IPS-15b (cell line): ENCODE data around the gene PARD6B.

Experiments
- H3K27me3 ChIP-seq: one replicate; pipeline ENCODE4 v1.6.1; 2013; ENCODE audit warnings: low read length; ENCODE audit not compliant: control insufficient read depth, insufficient read depth
- H3K36me3 ChIP-seq: one replicate; pipeline ENCODE4 v1.6.1; 2013; ENCODE audit warnings: low read length; ENCODE audit not compliant: control insufficient read depth, insufficient read depth
- H3K4me1 ChIP-seq: one replicate; pipeline ENCODE4 v1.6.1; 2013; ENCODE audit warnings: mild to moderate bottlenecking, low read length; ENCODE audit not compliant: control insufficient read depth, insufficient read depth
- H3K4me3 ChIP-seq: one replicate; pipeline ENCODE4 v1.5.1; 2013; ENCODE audit warnings: low read depth, low read length
- H3K9ac ChIP-seq: one replicate; pipeline ENCODE4 v1.6.1; 2013; ENCODE audit warnings: low read depth, mild to moderate bottlenecking, low read length
- H3K9me3 ChIP-seq: one replicate; pipeline ENCODE4 v1.6.1; 2013; ENCODE audit warnings: mild to moderate bottlenecking, low read length; ENCODE audit not compliant: control insufficient read depth, insufficient read depth

PARD6B gene

DNA sequence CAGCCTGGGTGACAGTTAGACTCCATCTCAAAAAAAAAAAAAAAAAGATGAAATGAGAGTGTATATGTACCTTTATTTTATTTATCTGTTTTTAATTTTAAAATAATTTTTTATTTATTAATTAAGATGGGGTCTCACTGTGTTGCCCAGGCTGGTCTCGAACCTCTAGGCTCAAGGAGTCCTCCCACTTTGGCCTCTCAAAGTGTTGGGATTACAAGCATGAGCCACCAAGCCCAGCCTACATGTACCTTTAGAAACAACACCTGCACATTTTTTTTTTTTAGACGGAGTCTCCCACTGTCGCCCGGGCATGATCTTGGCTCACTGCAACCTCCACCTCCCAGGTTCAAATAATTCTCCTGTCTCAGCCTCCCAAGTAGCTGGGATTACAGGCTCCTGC, 12.1 kb upstream of the PARD6B start:
- Histone ChIP-seq H3K9ac (no peak overlapping the region), H3K36me3 (no peaks in the 10 kb centered on the region), H3K9me3 (no peaks in the 10 kb centered on the region), H3K27me3 (no peaks in the 10 kb centered on the region), H3K4me3 (no peak overlapping the region), H3K4me1 (peaks cover 4% of the 10 kb centered on the region)

DNA sequence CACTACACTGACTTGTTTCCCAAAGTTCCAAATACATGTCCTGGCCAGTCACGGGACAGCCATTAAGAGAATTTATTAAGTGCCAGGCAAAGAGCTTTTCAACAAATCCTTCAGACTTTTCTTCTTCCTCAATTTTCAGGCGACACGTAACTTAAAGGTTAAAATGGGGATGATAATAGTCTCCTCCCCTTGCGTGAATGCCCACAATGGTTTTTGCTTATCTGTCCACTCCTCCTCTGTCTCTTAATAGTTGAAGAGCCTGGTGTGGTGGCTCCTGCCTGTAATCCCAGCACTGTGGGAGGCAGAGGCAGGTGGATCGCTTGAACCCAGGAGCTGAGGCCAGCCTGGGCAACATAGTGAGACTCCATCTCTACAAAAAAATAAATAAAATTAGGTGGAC, 11.4 kb upstream of the PARD6B start:
- no peak overlapping the region for H3K4me3 ChIP-seq
- H3K9me3 ChIP-seq: no peaks in the 10 kb centered on the region
- H3K4me1 ChIP-seq: peaks cover 7% of the 10 kb centered on the region
- no peak overlapping the region for H3K9ac ChIP-seq
- no peaks in the 10 kb centered on the region for H3K27me3 ChIP-seq
- no peaks in the 10 kb centered on the region for H3K36me3 ChIP-seq

DNA sequence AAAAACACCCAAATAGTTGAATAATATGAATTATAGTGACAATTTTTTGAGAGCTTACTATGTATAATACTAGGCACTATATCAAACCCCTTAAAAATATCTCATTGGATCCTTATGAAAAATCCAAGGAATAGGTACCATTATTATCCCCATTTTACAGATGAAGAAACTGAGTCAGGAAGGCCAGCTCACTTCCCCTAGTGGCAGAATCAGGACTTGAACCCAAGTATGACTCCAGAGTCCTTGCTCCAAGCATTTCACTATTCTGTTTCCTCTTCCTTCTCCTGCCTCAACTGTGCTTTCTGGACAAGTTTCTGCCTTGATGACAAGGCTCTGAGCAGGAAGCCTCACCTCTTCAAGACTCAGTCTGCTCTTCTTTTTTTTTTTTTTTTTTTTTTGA, 10.8 kb upstream of the PARD6B start:
- no peak overlapping the region for H3K4me3 ChIP-seq
- H3K9ac ChIP-seq: no peak overlapping the region
- no peaks in the 10 kb centered on the region for H3K9me3 ChIP-seq
- no peaks in the 10 kb centered on the region for H3K27me3 ChIP-seq
- H3K4me1 ChIP-seq: peaks cover 7% of the 10 kb centered on the region
- no peaks in the 10 kb centered on the region for H3K36me3 ChIP-seq

DNA sequence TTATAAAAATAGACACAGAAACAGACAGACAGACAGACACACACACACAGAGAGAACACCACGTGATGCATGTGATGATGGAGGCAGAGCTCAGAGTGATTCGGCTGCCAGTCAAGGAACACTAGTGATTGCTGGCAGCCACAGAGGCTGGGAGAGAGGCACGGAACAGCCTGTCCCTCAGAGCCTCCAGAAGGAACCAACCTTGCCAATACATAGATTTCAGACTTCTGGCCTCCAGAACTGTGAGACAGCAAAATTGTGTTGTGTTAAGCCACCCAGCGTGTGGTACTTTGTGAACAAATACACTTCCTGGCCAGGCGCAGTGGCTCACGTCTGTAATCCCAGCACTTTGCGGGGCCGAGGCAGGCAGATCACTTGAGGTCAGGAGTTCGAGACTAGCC, 9.5 kb upstream of the PARD6B start:
- Histone ChIP-seq H3K4me3 (no peak overlapping the region), H3K36me3 (no peaks in the 10 kb centered on the region), H3K27me3 (no peaks in the 10 kb centered on the region), H3K4me1 (peaks cover 7% of the 10 kb centered on the region), H3K9ac (no peak overlapping the region), H3K9me3 (no peaks in the 10 kb centered on the region)

DNA sequence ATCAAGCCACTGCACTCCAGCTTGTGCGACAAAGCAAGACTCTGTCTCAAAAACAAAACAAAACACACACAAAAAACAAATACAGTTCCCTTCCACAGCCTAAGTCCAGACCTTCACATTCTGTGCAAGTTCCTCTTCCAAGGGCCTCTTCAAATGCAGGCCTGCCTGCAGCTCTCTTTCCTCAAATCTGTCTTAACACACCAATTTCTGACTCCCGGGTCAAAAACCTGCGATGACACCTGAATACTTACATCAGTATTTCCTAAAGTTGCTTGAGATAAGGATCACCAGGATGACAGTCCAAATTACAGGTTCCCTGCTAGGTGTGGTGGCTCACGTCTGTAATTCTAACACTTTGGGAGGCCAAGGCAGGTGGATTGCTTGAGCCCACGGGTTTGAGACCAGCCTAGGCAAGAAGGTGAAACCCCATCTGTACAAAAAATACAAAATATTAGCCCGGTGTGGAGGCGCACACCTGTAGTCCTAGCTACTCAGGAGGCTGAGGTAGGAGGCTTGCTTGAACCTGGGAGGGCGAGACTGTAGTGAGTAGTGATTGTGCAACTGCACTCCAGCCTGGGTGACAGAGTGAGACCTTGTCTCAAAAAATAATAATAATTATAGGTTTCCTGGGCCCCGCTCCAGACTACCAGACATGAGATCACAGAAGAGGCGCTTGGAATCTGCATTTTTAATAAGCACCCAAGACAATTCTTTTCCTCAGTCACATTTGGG, 8.8 kb upstream of the PARD6B start:
- Histone ChIP-seq H3K9ac (no peak overlapping the region), H3K9me3 (no peaks in the 10 kb centered on the region), H3K27me3 (no peaks in the 10 kb centered on the region), H3K4me1 (peaks cover 7% of the 10 kb centered on the region), H3K36me3 (no peaks in the 10 kb centered on the region), H3K4me3 (no peak overlapping the region)

DNA sequence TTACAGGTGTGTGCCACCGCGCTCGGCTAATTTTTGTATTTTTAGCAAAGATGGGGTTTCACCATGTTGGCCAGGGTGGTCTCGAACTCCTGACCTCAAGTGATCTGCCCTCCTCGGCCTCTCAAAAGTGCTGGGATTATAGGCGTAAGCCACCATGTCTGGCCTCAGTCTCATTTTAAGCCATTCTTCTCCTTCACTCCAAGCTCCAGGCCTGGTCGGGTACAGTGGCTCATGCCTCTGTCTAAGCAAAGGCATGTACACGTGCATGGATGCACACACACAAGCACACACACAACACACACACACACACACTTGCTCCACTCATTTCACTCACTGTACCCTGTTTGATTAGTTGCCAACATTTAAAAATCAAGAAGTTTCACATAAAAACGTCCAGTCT, 7.7 kb upstream of the PARD6B start:
- no peak overlapping the region for H3K9ac ChIP-seq
- H3K36me3 ChIP-seq: no peaks in the 10 kb centered on the region
- H3K4me1 ChIP-seq: peaks cover 3% of the 10 kb centered on the region
- H3K4me3 ChIP-seq: no peak overlapping the region
- H3K9me3 ChIP-seq: no peaks in the 10 kb centered on the region
- no peaks in the 10 kb centered on the region for H3K27me3 ChIP-seq

DNA sequence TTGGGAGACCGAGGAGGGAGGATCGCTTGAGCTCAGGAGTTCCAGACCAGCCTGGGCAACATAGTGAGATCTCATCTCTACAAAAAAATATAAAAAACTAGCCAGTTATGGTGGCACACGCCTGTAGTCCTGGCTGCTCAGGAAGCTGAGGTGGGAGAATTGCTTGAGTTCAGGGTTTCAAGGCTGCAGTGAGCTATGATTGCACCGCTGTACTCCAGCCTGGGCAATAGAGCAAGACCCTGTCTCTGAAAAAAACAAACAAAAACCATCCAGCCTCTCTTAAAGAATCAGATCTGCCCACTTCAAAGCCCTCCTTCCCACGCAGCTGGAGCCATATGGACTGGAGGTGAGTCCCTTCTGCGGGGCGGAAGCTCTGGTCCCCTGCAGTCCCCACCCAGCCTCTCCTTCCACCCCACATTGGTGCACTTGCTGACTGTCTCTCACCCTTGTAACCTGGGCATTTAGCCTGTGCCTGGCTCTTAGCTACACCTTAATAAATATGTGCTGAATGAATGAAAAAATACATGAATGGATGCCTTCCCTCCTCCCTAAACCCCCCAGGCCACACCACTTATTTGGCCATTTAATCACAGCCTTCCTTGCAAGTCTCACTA, 7.2 kb upstream of the PARD6B start:
- H3K9ac ChIP-seq: no peak overlapping the region
- H3K4me3 ChIP-seq: no peak overlapping the region
- no peaks in the 10 kb centered on the region for H3K9me3 ChIP-seq
- no peaks in the 10 kb centered on the region for H3K36me3 ChIP-seq
- H3K27me3 ChIP-seq: no peaks in the 10 kb centered on the region
- peaks cover 3% of the 10 kb centered on the region for H3K4me1 ChIP-seq

DNA sequence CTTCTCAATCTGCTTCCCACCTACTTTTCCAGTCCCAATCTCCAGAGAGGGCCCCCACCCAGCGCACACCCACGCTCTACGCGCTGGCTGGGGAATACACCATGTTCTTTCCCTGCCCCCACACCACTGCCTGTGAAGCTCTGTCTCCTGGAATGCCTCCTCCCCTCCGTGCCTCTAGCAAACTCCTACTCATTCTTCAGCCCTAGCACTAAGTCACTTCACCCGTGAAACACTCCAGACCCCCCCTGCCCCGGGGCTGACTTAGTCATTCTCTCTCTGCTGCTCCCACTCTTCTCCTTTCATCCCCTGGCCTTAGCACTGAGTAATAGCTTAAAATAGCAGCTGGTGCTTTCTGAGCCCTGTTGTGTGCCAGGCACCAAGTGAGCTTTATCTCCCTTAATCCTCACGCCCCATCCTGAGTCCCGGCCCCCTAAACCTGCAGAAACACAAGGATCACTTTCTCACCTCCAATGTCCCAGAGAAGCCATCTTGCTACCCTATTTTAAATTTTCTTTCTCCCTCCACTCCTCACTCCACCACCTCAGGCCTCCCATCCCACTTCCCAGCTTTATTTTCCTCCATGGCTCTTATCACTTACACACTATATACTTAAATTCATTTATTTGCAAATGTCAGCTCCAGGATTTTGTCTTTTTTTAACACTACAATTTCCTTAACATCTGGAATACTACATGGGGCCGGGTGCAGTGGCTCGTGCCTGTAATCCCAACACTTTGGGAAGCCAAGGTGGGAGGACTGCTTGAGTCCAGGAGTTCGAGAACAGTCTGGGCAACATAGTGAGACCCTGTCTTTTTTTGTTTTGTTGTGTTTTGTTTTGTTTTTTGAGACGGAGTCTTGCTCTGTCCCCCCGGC, 6.3 kb upstream of the PARD6B start:
- Histone ChIP-seq H3K36me3 (no peaks in the 10 kb centered on the region), H3K9ac (peak overlapping the region; percentile 8), H3K27me3 (no peaks in the 10 kb centered on the region), H3K4me1 (peaks cover 3% of the 10 kb centered on the region), H3K9me3 (no peaks in the 10 kb centered on the region), H3K4me3 (no peak overlapping the region)

DNA sequence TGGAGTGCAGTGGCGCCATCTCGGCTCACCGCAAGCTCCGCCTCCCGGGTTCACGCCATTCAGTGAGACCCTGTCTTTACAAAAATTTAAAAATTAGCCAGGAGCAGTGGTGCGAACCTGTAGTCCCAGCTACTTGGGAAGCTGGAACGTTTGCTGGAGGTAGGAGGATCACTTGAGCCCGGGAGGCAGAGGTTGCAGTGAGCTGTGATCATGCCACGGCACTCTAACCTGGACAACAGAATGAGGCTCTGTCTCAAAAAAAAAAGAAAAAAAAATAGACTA, 5.7 kb upstream of the PARD6B start:
- H3K4me1 ChIP-seq: peaks cover 3% of the 10 kb centered on the region
- H3K27me3 ChIP-seq: no peaks in the 10 kb centered on the region
- no peaks in the 10 kb centered on the region for H3K9me3 ChIP-seq
- H3K4me3 ChIP-seq: no peak overlapping the region
- H3K36me3 ChIP-seq: no peaks in the 10 kb centered on the region
- no peak overlapping the region for H3K9ac ChIP-seq

DNA sequence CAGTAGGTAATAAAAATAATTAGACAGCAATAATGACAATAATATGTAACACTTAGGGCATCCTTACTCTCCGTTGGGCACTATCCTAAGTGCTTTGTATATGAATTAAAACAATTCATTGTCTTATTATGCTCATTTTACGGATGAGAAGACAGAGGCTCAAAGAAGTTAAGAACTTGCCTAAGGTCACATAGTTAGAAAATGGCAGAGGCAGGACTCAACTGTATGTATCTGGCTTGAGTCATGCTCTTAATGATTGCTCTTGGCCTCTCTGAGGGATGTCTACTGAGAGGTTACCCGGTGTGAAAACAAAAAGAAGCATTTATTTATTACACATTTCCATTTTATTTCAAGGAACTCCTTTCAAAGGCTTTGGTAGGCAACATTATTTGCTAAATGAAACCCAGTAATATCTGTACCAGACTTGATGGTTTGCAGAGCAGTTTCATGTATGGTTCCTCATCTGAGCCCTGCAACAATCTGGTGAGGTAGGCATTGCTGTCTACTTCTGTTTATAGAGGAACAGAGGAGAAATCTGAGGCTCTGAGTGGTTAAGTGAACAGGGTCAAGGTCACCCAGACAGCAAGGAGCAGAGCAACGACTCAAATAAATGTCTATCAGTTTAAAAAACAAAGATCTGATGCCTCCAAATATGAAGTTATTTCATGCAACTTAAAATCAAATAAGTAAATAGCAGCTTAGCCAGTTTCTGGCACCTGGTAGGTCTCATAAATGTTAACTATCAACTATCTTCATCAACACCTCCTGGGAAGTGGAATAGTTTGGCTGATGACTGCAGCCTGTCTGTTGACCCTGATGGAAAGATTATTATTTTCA, 4.2 kb upstream of the PARD6B start:
- H3K36me3 ChIP-seq: no peaks in the 10 kb centered on the region
- no peaks in the 10 kb centered on the region for H3K9me3 ChIP-seq
- no peak overlapping the region for H3K4me3 ChIP-seq
- no peaks in the 10 kb centered on the region for H3K27me3 ChIP-seq
- no peak overlapping the region for H3K9ac ChIP-seq
- H3K4me1 ChIP-seq: peaks cover 3% of the 10 kb centered on the region

DNA sequence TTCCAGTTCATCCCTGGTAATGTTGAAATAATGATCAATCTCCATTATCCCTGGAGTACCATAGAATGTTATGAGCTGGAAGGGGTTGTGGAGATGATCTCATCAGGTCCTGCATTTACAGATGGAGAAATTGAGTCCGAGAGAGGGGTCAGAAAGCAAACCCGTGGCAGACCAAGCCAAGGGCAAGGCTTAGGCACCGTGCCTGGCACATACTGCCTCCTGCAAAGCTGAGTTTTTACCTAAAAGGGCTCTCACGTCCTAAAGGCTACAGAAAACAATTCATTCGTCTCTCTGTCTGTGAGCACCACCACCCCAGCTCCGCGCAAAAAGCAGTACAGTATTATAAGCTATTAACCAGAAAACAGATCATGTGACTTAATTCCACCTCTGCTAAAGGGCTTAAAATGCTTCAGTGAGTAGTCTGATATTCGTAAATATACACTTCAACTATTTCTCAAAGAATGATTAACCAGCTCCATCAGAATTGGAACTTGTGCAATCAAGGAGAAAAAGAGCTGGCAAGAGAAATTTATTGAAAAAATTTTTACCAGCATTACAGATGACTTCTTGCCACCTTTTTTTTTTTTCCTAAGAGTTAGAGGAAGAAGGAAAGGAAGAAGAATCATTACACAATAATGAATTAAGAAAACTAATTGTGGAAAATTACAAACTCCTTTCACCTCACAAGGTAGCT, 3.4 kb upstream of the PARD6B start:
- Histone ChIP-seq H3K36me3 (no peaks in the 10 kb centered on the region), H3K9me3 (no peaks in the 10 kb centered on the region), H3K4me3 (no peak overlapping the region), H3K9ac (peak overlapping the region; percentile 29), H3K4me1 (peaks cover 3% of the 10 kb centered on the region), H3K27me3 (no peaks in the 10 kb centered on the region)
